ENCODE data around the gene TMEM139.

The TMEM139 gene

DNA sequence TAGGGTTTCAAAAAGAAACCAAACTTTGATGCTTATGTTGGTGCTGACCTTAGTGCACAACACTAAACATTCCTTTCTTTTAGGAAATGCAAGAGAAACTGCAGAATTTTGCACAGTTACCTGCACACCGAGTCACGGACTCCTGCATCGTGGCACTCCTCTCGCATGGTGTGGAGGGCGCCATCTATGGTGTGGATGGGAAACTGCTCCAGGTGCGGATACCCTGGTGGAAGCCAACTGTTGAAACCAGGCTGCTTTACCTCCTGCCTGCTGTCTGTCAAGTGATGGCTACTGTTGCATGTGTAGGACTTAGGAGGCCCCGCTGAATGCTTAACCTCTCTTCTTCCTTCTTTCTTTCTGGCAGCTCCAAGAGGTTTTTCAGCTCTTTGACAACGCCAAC lies 15.1 kb downstream of the TMEM139 start:
- Histone ChIP-seq H4K20me1 (ENCODE audit: insufficient read depth, low read length) (peaks cover 42% of the 10 kb centered on the region), H3K9me3 (ENCODE audit: insufficient read depth, low read length, severe bottlenecking) (no peaks in the 10 kb centered on the region), H3K9ac (ENCODE audit: low read depth, low read length) (no peak overlapping the region), H3K36me3 (ENCODE audit: insufficient read depth, low read length) (peaks cover 94% of the 10 kb centered on the region), H2AFZ (ENCODE audit: low read depth, low read length) (no peak overlapping the region), H3K4me3 (ENCODE audit: low read depth in 1 of 2, low read length in 2 of 2) (no peak overlapping the region), H3K79me2 (ENCODE audit: insufficient read depth, low read length) (peaks cover 40% of the 10 kb centered on the region), H3K4me1 (ENCODE audit: insufficient read depth, low read length) (peaks cover 8% of the 10 kb centered on the region), H3K27ac (ENCODE audit: low read length) (no peak overlapping the region), H3K27me3 (ENCODE audit: insufficient read depth, low read length, poor library complexity) (no peaks in the 10 kb centered on the region), H3K4me2 (ENCODE audit: insufficient read depth, low read length) (no peak overlapping the region)
- DNase-seq = peak; percentile 52
- TF ChIP-seq, protein P1, sequence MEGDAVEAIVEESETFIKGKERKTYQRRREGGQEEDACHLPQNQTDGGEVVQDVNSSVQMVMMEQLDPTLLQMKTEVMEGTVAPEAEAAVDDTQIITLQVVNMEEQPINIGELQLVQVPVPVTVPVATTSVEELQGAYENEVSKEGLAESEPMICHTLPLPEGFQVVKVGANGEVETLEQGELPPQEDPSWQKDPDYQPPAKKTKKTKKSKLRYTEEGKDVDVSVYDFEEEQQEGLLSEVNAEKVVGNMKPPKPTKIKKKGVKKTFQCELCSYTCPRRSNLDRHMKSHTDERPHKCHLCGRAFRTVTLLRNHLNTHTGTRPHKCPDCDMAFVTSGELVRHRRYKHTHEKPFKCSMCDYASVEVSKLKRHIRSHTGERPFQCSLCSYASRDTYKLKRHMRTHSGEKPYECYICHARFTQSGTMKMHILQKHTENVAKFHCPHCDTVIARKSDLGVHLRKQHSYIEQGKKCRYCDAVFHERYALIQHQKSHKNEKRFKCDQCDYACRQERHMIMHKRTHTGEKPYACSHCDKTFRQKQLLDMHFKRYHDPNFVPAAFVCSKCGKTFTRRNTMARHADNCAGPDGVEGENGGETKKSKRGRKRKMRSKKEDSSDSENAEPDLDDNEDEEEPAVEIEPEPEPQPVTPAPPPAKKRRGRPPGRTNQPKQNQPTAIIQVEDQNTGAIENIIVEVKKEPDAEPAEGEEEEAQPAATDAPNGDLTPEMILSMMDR (IDR thresholded peaks at IDR 0.05; ENCODE audit: borderline replicate concordance, extremely low read depth, low read length, poor library complexity, severe bottlenecking) = peak; percentile 77
- no peak for TF ChIP-seq EZH2 (IDR thresholded peaks at IDR 0.05; ENCODE audit: borderline replicate concordance, low read depth, low read length, severe bottlenecking)
- ATAC-seq (ENCODE audit: insufficient read depth, low read depth) = peak; percentile 83

DNA sequence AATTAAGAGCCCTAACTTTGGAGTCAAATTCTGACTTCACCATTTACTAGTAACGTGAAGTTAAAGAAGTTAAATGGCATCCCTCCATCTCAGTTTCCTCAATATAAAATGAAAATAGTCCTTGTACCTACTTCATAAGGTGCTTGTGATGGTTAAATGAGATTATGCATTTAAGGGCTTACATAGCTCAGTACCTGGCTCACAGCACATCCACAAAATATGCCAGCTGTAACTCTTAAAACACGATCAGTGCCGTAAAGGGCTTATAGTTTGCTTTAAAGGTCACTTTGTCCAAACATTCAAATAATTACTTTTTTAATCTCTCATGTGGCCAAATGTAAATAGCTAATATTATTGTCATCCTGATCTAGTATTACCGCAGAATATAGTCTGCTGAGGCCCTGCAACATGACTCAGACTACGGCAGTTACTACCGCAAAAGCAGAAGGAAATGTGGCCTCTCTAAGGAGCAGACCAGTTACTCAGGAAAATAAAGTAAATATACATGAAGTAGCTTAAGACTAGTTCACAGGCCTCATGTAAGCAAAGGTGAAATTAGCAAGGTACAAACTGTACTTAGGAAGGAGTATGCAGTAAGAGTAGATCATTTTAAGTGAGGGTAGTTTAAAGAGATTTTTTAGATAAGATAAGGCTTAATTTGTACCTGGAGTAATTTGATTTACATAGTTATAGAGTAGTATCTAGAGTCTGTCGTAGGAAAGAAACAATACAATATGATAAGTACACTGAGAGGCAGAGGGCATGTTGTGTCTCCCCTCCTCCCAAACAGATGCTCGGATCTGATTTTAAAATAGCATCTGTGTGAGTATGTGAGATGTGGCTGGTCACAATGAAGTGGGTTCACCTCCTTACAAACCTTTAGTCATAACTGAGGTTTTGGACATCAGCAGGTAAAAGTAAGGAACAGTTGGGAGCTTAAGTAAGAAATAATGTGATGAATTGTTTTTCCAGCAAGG lies 16.5 kb downstream of the TMEM139 start:
- H3K4me2 ChIP-seq (ENCODE audit: insufficient read depth, low read length) = no peak overlapping the region
- DNase-seq = no peak

DNA sequence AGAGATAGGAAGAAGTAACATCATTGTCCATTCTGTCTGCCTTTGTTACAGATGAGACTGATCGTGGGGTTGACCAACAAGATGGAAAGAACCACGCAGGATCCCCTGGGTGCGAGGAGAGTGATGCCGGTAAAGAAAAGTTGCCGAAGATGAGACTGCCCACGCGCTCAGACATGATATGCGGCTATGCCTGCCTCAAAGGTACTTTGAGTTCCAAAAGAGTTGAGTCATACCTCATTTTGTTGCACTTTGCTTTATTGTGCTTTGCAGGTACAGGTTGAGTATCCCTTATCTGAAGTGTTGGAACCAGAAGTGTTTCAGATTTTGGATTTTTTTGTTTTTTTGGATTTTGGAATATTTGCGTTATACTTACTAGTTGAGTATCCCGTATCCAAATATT lies 19.0 kb downstream of the TMEM139 start:
- no peaks in the 10 kb centered on the region for H3K9me3 ChIP-seq (ENCODE audit: insufficient read depth, low read length, severe bottlenecking)
- peaks cover 40% of the 10 kb centered on the region for H4K20me1 ChIP-seq (ENCODE audit: insufficient read depth, low read length)
- no peak overlapping the region for H3K4me3 ChIP-seq (ENCODE audit: low read depth in 1 of 2, low read length in 2 of 2)
- H3K36me3 ChIP-seq (ENCODE audit: insufficient read depth, low read length) = peaks cover 93% of the 10 kb centered on the region
- H3K4me2 ChIP-seq (ENCODE audit: insufficient read depth, low read length) = no peak overlapping the region
- H3K79me2 ChIP-seq (ENCODE audit: insufficient read depth, low read length) = peaks cover 8% of the 10 kb centered on the region; the same call in 1 of the 2 replicates
- H3K27me3 ChIP-seq (ENCODE audit: insufficient read depth, low read length, poor library complexity) = no peaks in the 10 kb centered on the region
- no peak for ATAC-seq (ENCODE audit: insufficient read depth, low read depth)
- no peak overlapping the region for H3K9ac ChIP-seq (ENCODE audit: low read depth, low read length)
- H2AFZ ChIP-seq (ENCODE audit: low read depth, low read length) = no peak overlapping the region
- no peak for TF ChIP-seq EZH2 (IDR thresholded peaks at IDR 0.05; ENCODE audit: borderline replicate concordance, low read depth, low read length, severe bottlenecking)
- TF ChIP-seq, protein P1 (IDR thresholded peaks at IDR 0.05; ENCODE audit: borderline replicate concordance, extremely low read depth, low read length, poor library complexity, severe bottlenecking) = no peak
- H3K27ac ChIP-seq (ENCODE audit: low read length) = no peak overlapping the region
- no peak for DNase-seq
- H3K4me1 ChIP-seq (ENCODE audit: insufficient read depth, low read length) = no peaks in the 10 kb centered on the region

More for the DNA sequence above, 16.5 kb downstream of the TMEM139 start:
- H4K20me1 ChIP-seq (ENCODE audit: insufficient read depth, low read length) = peaks cover 38% of the 10 kb centered on the region
- TF ChIP-seq, protein P1 (IDR thresholded peaks at IDR 0.05; ENCODE audit: borderline replicate concordance, extremely low read depth, low read length, poor library complexity, severe bottlenecking) = no peak
- no peak for TF ChIP-seq EZH2 (IDR thresholded peaks at IDR 0.05; ENCODE audit: borderline replicate concordance, low read depth, low read length, severe bottlenecking)
- no peaks in the 10 kb centered on the region for H3K9me3 ChIP-seq (ENCODE audit: insufficient read depth, low read length, severe bottlenecking)
- H2AFZ ChIP-seq (ENCODE audit: low read depth, low read length) = no peak overlapping the region
- H3K9ac ChIP-seq (ENCODE audit: low read depth, low read length) = no peak overlapping the region
- no peak overlapping the region for H3K27ac ChIP-seq (ENCODE audit: low read length)
- H3K79me2 ChIP-seq (ENCODE audit: insufficient read depth, low read length) = peaks cover 26% of the 10 kb centered on the region
- no peaks in the 10 kb centered on the region for H3K27me3 ChIP-seq (ENCODE audit: insufficient read depth, low read length, poor library complexity)
- no peak overlapping the region for H3K4me3 ChIP-seq (ENCODE audit: low read depth in 1 of 2, low read length in 2 of 2)
- H3K4me1 ChIP-seq (ENCODE audit: insufficient read depth, low read length) = no peaks in the 10 kb centered on the region
- ATAC-seq (ENCODE audit: insufficient read depth, low read depth) = no peak
- H3K36me3 ChIP-seq (ENCODE audit: insufficient read depth, low read length) = peaks cover 93% of the 10 kb centered on the region
